Cardiac muscle cell (in vitro differentiated cells and primary cell): Measurements from ENCODE around the gene RASA1. TPM values are rescaled to one million over a fixed set of nuclear protein-coding genes. Genes with fewer than 3 reads are reported as not detected.

Source experiments
- DNase-seq, 2 donors: peaks; one replicate each; pipeline versions ENCODE4 v3.0.0 to v3.0.0-alpha.2; 2010 to 2017; ENCODE audit warnings: low read depth in 1 of 2, low spot score in 1 of 2
- H3K27ac ChIP-seq: fragments of 200-600 bp; sonication (generic); 2 replicates; pipeline ENCODE4 v1.5.1; 2016
- H3K27me3 ChIP-seq: fragments of 200-600 bp; sonication (generic); 2 replicates; pipeline ENCODE4 v1.6.0; 2016; ENCODE audit warnings: control low read depth
- H3K36me3 ChIP-seq: fragments of 200-600 bp; sonication (generic); 2 replicates; pipeline ENCODE4 v1.5.1; 2016; ENCODE audit warnings: control low read depth
- H3K4me1 ChIP-seq: fragments of 200-600 bp; sonication (generic); 2 replicates; pipeline ENCODE4 v1.8.1; 2017; ENCODE audit warnings: low read depth, mild to moderate bottlenecking, mixed run types
- H3K4me3 ChIP-seq: fragments of 200-600 bp; sonication (generic); 2 replicates; pipeline ENCODE4 v1.5.1; 2016; ENCODE audit warnings: mild to moderate bottlenecking
- H3K9me3 ChIP-seq: fragments of 200-600 bp; sonication (generic); 2 replicates; pipeline ENCODE4 v1.5.1; 2017; ENCODE audit warnings: low read depth, mild to moderate bottlenecking, control low read depth
- CTCF ChIP-seq: IDR thresholded peaks from 2 replicates; pipeline ENCODE4 v1.5.1; 2012; ENCODE audit warnings: low read depth, mild to moderate bottlenecking, low read length
- polyA plus RNA-seq: library from polyadenylated mRNA; unstranded; fragments of >200 nt; fragmentation: Nextera tagmentation; extraction: Ambion mirVana; gene quantifications from 2 replicates; pipeline ENCODE4 v1.2.1, GENCODE V29; 2016
- total RNA-seq: library from RNA; depleted of rRNA; stranded (reverse); fragments of >200 nt; gene quantifications from 2 replicates; pipeline ENCODE4 v1.2.3, GENCODE V29; 2016

Gene RASA1
- total and polyA plus RNA-seq, 2 experiments from 2014 or later, result 16.1 to 27.0 TPM

GRCh38 chr5:87433945-87434344, 166.3 kb downstream of the RASA1 start:
- no peak for DNase-seq
- Histone ChIP-seq H3K4me1 (no peaks in the 10 kb centered on the region), H3K27ac (no peak overlapping the region), H3K4me3 (no peak overlapping the region), H3K36me3 (no peaks in the 10 kb centered on the region), H3K9me3 (no peaks in the 10 kb centered on the region), H3K27me3 (no peaks in the 10 kb centered on the region)
- TF ChIP-seq CTCF, result no peak

GRCh38 chr5:87434461-87434860, 166.8 kb downstream of the RASA1 start:
- Histone ChIP-seq H3K4me1 (no peaks in the 10 kb centered on the region), H3K4me3 (no peak overlapping the region)

DNA sequence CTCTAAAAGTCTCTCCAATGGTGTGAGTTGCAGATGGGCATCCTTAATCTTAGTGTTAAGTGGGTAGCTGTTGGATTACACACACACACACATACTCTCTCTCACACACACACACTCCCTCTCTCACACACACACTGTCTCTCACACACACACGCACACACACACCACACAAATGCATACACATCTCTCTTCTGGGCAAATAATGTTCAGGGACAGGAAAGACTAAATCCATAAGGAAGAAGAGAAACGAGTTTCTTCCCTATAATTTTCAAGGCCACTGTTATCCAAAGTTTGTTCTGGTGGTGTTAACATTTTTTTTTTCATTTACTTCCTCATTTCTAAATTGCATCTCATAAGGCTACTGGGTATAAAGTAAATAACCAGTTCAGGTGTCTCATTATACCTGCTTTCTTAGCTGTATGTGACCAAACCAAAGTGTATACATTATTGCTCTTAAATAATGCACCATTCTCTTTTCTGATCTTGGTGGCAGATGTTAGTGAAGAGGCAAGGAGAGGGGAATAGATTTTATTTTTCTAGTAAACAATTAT, 167.5 kb downstream of the RASA1 start:
- TF ChIP-seq CTCF, result no peak
- Histone ChIP-seq H3K27me3 (no peaks in the 10 kb centered on the region), H3K4me1 (no peaks in the 10 kb centered on the region), H3K36me3 (no peaks in the 10 kb centered on the region), H3K4me3 (no peak overlapping the region), H3K27ac (no peak overlapping the region), H3K9me3 (no peaks in the 10 kb centered on the region)
- DNase-seq, result no peak

More at GRCh38 chr5:87434461-87434860, 166.8 kb downstream of the RASA1 start:
- DNase-seq, result no peak
- Histone ChIP-seq H3K36me3 (no peaks in the 10 kb centered on the region), H3K27me3 (no peaks in the 10 kb centered on the region), H3K27ac (no peak overlapping the region), H3K9me3 (no peaks in the 10 kb centered on the region)
- no peak for TF ChIP-seq CTCF

- Histone ChIP-seq H3K36me3 (no peaks in the 10 kb centered on the region), H3K4me3 (no peak overlapping the region), H3K27ac (no peak overlapping the region), H3K4me1 (no peaks in the 10 kb centered on the region), H3K27me3 (no peaks in the 10 kb centered on the region), H3K9me3 (no peaks in the 10 kb centered on the region)
- TF ChIP-seq CTCF, result no peak
- DNase-seq, result no peak
These were observed 170.0 kb downstream of the RASA1 start for GRCh38 chr5:87437724-87438123.

DNA sequence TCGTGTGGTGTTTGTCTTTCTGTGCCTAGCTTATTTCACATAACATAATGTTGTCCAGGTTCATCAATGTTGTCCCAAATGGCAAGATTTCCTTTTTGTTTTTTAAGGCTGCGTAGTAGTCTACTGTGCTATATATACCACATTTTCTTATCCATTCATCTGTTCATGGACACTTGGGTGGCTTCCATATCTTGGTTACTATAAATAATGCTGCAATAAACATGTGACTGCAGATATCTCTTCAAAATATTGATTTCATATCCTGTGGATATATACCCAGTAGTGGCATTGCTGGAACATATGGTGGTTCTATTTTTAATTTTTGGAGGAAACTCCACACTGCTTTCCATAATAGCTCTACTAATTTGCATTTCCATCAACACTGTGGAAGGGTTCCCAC, 170.5 kb downstream of the RASA1 start:
- H3K4me1 ChIP-seq, result no peaks in the 10 kb centered on the region
- no peak for TF ChIP-seq CTCF

More for the DNA sequence above, 170.5 kb downstream of the RASA1 start:
- Histone ChIP-seq H3K36me3 (no peaks in the 10 kb centered on the region), H3K27ac (no peak overlapping the region), H3K27me3 (no peaks in the 10 kb centered on the region), H3K9me3 (no peaks in the 10 kb centered on the region), H3K4me3 (no peak overlapping the region)
- DNase-seq, result no peak

Other genes starting within 250 kb of the RASA1 start
- 50.9 and 72.2 TPM in 2 replicates for gene CCNH, start 145.0 kb downstream of the RASA1 start, total RNA-seq
- 37.6 and 64.7 TPM in 2 replicates for gene CCNH, start 145.0 kb downstream of the RASA1 start, polyA plus RNA-seq